Anterior cingulate cortex (tissue), 58 donors: ENCODE data around the gene TUBA1A.
A peak's percentile ranks its signal among the peaks of the same experiment; 100 is the strongest.
"Not testable (repeated sequence)": the region's sequence is repeated elsewhere in the genome, so short reads cannot be mapped to it uniquely, and the experiment has no call there.

ENCODE experiments used
- DNase-seq, 58 donors: peaks; one replicate each; lab custom pipeline; 2025; lab: John Stamatoyannopoulos, UW

The TUBA1A gene

DNA sequence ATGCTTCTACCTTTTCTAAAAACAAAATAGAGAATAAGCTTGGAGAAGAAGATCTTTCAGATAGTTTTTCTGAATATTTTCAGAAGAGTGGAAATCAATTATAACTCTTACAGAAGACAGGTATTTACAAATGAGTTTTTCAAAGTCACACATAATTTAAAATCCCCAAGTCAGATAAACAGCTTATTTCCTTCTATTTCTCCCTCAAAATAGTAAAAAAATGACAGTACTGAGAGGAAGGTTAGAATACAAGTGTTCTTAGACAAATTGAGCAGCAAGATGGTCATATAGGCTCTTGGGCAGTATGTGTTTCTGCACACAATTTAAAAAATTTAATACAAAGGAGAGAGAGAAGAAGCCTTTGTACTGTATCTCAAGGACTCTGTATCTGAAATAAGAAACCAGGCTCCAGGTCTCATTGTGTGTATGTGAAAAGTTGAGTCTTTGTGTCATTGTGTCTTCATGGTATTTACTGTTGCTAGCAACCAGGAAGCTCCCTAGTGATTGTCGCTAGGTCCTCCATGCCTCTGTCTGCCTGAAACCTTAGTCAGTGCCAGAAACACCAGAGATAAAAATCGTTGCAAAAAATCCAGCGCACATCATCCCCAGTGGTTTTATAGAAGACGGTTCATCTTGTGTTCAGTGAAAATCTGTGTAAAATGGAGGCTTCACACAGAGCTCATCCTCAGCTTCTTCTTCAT, 12.9 kb upstream of the TUBA1A start:
- DNase-seq, result no peak

DNA sequence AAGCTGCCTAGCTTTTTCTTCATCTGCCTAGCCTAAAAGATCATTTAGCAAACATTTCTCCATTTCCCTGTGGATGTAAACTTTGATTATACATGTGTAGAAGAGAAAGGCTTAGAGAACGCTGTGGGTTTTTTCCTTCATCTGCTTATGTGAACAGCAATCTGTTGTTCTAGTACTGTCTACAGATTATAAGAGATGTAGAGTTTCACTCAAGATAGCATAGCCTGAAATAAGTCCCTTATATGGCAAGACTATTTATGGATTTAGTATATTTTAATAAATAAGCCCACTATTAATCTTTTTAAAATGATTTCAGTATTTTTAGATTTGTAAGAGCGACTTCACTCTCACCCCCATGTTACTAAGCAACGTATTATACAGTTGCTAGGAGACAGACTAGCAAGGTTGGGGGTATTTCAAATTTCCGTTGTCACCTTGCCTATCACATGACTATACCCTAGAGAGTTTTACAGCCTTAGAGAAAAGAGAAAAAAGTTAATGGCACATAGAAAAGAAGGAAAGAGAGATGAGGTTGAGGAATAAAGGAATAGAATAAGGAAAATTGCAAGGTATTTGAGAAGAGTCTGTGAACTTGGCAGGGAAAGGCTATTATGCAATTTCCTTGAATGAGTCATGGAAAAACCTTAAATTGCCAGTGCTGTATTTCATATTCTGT, 12.2 kb upstream of the TUBA1A start:
- DNase-seq, result peak in 2 of 58 donors; percentile 22 to 38

DNA sequence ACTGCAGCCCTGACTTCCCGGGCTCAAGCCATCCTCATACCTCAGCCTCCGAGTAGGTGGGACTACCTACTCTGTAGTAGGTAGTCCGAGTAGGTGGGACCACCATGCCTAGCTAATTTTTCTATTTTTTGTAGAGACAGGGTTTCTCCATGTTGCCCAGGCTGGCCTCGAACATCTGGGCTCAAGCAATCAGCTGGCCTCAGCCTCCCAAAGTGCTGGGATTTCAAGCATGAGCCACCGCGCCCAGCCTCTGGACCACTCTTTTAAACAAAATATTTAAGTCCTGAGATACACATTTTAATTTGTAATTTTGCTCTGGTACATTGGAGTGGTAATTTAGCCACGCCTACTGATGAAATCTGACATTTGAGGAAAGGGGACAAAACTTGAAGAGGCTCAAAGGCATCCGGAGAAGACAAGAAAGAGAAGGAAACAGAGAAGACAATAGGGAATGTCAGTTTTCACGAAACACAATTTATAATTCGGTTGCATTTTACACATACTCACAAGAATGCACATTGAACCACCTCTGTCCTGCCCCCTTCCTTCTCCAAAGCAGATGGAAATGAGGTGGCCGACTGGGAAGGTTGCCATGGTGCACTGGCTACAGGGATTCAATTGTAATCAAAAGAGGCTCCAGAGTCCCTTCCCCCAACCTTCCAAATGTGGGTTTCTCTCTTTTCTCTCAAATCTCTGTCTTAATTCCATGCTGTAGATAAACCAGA, 9.7 kb upstream of the TUBA1A start:
- DNase-seq, result peak in 50 of 58 donors; percentile 12 to 89 (median 52)

GRCh38 chr12:49197256-49197655, 8.4 kb upstream of the TUBA1A start:
- no peak for DNase-seq

DNA sequence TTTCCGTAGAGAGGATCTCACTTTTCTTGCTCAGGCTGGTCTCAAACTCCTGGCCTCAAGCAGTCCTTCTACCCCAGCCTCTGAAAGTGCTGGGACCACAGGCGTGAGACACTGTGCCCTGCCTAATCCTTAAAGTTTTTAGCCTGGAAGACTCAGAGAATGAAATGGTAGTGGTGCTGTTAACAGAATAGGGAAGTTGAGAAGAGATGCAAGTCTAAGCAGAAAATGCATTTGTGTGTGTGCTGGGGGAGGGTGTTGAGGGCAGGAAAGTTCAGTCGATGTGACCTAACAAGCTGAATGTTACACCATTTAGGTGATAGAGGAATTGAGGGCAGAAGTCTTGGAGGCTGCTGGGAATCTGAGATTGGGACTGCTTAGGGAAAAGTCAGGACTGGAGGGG, 6.9 kb upstream of the TUBA1A start:
- no peak for DNase-seq

DNA sequence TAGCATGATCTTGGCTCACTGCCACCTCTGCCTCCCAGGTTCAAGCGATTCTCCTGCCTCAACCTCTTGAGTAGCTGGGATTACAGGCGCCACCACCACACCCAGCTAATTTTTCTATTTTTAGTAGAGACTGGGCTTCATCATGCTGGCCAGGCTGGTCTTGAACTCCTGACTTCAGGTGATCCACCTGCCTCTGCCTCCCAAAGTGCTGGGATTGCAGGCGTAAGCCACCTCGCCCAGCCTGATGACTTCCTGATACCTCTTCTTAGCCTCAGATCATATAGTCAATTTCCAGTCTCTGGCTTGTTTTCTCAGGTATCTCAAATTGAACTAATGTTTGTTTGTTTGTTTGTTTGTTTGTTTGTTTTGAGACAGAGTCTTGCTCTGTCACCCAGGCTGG, 4.9 kb upstream of the TUBA1A start:
- not testable (repeated sequence) for DNase-seq

DNA sequence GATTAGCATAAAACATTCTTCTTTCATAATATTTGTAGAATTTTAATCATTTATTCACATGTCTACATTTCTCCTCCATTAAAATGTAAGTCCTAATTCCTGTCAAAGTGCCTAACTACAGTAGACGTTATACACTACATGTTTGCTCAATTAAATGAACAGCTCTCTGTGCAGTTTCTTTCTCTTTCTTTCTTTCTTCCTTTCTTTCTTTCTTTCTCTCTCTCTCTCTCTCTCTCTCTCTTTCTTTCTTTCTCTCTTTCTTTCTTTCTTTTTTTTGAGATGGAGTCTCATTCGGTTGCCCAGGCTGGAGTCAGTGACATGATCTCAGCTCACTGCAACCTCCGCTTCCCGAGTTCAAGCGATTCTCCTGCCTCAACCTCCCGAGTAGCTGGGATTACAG, 2.6 kb upstream of the TUBA1A start:
- not testable (repeated sequence) for DNase-seq

DNA sequence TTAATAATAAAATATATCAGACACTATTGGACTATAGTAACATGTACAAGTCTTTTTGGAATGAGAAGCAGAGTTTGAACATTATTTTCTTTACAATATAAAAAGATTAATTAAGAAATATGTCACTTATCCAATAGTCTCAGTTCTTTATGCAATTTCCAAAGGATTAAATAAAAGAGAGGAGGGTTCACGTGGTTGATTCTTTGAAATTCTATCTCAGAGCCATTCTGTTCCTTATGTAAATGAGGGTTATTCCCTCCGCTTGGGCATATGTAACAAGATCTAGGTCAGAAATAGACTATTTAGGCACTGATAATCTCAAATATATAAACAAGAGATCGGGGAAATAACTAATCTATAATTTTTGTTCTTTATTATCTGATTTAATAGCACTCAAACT, 2.1 kb upstream of the TUBA1A start:
- DNase-seq, result no peak

DNA sequence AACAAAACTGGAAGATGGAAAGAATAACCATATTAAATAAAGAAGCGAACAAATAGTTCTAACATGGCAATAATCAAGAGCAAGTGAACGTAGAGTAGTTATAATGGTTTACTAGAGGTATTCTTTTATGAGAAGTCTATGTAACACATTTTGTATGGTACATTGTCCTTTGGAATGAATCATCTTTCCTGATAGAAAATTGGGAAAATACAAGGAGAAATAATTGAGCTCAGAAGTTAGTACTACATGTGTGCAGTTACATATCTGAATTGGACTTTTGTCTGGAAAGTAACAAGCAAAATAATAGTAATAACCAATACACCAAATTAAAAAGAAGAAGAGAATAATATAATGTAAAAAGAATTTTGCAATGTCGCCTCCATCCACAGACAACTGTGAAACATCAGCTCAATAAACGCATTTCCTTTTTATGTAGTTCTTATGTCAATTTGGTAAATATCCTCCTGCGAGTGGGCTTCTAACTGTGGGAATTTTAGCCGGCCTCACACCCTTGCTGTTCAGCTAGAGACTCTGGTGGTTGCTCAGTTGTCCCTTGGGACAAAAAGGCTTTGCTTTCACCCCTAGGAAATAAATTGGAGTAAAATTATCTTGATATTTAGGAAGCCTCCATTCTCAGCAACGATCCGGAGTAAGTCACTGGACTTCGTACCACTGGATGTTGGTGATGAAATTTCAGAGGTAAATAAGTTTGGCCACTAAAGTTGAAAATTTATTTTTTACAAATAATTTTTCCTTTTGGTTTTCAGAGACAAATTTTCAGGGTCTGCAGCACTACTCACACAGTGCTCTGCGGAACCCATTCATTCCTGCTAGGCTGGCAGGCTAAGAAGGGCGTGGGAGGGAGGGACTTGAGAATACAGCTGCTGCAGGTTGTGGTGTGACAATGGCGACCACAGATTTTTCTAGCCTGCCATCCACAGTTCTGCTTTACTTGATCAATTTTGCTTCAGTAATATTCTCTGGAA, 1.1 kb upstream of the TUBA1A start:
- DNase-seq, result peak in 17 of 58 donors; percentile 5 to 57 (median 17)

- DNase-seq, result peak in 54 of 58 donors; percentile 17 to 81 (median 58)
Measured at GRCh38 chr12:49188201-49188915, 522 bp downstream of the TUBA1A start.

DNA sequence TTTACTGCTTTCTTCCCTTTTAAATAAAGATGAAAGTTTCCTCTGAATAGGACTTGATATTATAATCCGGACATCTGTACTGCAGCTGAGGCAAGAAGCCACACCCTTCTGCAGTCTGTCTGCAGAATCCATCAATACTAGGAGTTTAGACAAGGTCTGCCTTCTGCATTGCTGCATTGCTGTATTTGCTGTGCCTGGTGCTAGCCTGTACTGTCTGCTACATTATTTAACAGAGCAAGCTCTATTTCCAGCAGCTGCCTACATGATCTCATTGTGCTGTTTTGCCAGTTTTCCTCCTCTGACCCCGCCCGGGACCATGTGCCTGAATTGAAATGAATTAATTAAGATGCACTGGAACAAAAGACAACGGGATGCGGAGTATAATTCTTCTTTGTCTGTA, 1.7 kb downstream of the TUBA1A start:
- peak in 56 of 58 donors; percentile 17 to 98 (median 78) for DNase-seq

GRCh38 chr12:49186307-49186706, 2.6 kb downstream of the TUBA1A start:
- peak in 4 of 58 donors; percentile 5 to 24 (median 14) for DNase-seq

GRCh38 chr12:49184697-49185096, 4.2 kb downstream of the TUBA1A start:
- DNase-seq, result not testable (repeated sequence)

GRCh38 chr12:49183214-49183950, 5.5 kb downstream of the TUBA1A start:
- DNase-seq, result not testable (repeated sequence)

DNA sequence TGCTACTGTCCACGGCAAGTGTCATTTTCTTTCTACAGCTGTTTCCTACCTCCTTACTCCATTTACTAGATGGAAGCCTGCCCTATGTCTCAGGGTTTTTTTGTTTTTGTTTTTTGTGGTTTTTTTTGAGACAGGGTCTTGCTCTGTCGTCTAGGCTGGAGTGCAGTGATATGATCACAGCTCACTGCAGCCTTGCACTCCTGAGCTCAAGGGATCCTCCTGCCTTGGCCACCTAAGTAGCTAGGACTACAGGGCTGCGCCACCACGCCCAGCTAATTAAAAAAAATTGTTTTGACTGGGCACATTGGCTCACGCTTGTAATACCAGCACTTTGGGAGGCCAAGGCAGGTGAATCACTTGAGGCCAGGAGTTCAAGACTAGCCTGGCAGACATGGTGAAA, 14.7 kb downstream of the TUBA1A start:
- DNase-seq, result no peak

GRCh38 chr12:49170924-49171323, 18.0 kb downstream of the TUBA1A start:
- DNase-seq, result peak in 1 of 58 donors; percentile 17

DNA sequence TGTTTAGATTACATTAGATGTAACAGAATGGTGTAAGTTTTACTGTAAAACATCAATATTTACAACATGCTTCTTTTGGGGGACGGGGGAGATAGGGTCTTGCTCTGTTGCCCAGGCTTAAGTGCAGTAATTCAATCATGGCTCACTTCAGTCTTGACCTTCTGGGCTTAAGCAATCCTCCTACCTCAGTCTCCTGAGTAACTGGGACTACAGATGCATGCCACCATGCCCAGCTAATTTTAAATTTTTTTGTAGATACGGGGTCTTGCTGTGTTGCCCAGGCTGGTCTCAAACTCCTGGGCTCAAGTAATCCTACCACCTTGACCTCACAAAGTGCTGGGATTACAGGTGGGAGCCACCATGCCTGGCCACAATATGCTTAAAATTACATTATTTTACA, 23.8 kb downstream of the TUBA1A start:
- no peak for DNase-seq

GRCh38 chr12:49161901-49162300, 27.0 kb downstream of the TUBA1A start:
- not testable (repeated sequence) for DNase-seq
